Body of pancreas (tissue), 4 donors: ENCODE results near the gene MPL.
"Not testable (repeated sequence)": the region's sequence is repeated elsewhere in the genome, so short reads cannot be mapped to it uniquely, and the experiment has no call there.

Source experiments
- CTCF ChIP-seq, 7 experiments: fragments of 450-650 bp in 4 of 7; fragments of 200-600 bp in 3 of 7; sonication (generic) in 3 of 7; IDR thresholded peaks; one replicate each; pipeline ENCODE4 v1.5.1; 2016 to 2019; ENCODE audit warnings: antibody characterized with exemption in 7 of 7
- POLR2A ChIP-seq, 3 donors: fragments of 450-650 bp; IDR thresholded peaks; one replicate each; pipeline ENCODE4 v1.6.1; 2016; ENCODE audit warnings: antibody characterized with exemption in 3 of 3, mild to moderate bottlenecking in 2 of 3

DNA sequence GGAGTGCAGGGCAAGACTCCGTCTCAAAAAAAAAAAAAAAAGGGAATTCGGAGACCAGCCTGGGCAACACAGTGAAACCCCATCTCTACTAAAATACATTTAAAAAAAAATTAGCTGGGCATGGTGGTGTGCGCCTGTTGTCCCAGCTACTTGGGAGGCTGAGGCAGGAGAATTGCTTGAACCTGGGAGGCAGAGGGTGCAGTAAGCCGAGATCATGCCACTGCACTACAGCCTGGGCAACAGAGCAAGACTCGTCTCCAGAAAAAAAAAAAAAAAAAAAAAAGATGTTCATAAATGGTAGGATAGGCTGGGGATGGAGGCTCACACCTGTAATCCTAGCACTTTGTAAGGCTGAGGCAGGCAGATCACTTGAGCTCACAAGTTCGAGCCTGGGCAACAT lies 32.2 kb downstream of the MPL start:
- not testable (repeated sequence) for TF ChIP-seq POLR2A, CTCF (IDR thresholded peaks at IDR 0.05)
